WTC11 (cell line): ENCODE measurements around the gene PTPN4. TPM values are rescaled to one million over a fixed set of nuclear protein-coding genes. Genes with fewer than 3 reads are reported as not detected.

Experiments used
- ATAC-seq: fragments of 200-7000 bp; cut with Tn5 transposase; 2 replicates; pipeline ENCODE4 v1.10.0; 2021; ENCODE audit warnings: mild to moderate bottlenecking, moderate library complexity
- CTCF ChIA-PET: fragments of 300-600 bp; sonication (Branson Sonifier 250); formaldehyde crosslinking; loops from one replicate; lab custom pipeline; 2021; ENCODE audit warnings: antibody characterized with exemption; lab: Charles Lee
- POLR2A ChIA-PET: fragments of 350-600 bp; sonication (Branson Sonifier 250); formaldehyde crosslinking; loops from one replicate; lab custom pipeline; 2021; ENCODE audit warnings: antibody characterized with exemption; lab: Charles Lee
- DNase-seq: peaks from one replicate; pipeline ENCODE4 v3.0.0; 2021; ENCODE audit warnings: low spot score
- H3K27ac Mint-ChIP-seq: 2 replicates; pipeline ENCODE4 v1.8.0; 2021; ENCODE audit warnings: mixed read lengths
- H3K27me3 Mint-ChIP-seq: 2 replicates; pipeline ENCODE4 v1.8.0; 2021; ENCODE audit warnings: low read depth, mild to moderate bottlenecking, moderate library complexity, mixed read lengths
- H3K36me3 Mint-ChIP-seq: 2 replicates; pipeline ENCODE4 v1.8.0; 2021; ENCODE audit warnings: mixed read lengths
- H3K4me1 Mint-ChIP-seq: 2 replicates; pipeline ENCODE4 v1.8.0; 2022; ENCODE audit warnings: mixed read lengths
- H3K4me3 Mint-ChIP-seq: 2 replicates; pipeline ENCODE4 v1.8.0; 2021; ENCODE audit warnings: mild to moderate bottlenecking, moderate library complexity, mixed read lengths
- H3K9me3 Mint-ChIP-seq: 2 replicates; pipeline ENCODE4 v1.8.0; 2021; ENCODE audit warnings: mixed read lengths
- AFF4 ChIP-seq: sonication (generic); formaldehyde crosslinking; IDR thresholded peaks from 2 replicates; pipeline ENCODE4 v1.8.1; 2023; ENCODE audit warnings: mild to moderate bottlenecking, missing genetic modification reagents, borderline replicate concordance
- ELF4 ChIP-seq: sonication (generic); formaldehyde crosslinking; IDR thresholded peaks from 2 replicates; pipeline ENCODE4 v1.8.1; 2022; ENCODE audit warnings: low read depth, mild to moderate bottlenecking, moderate library complexity, missing genetic modification reagents
- FOXP1 ChIP-seq: sonication (generic); formaldehyde crosslinking; IDR thresholded peaks from 2 replicates; pipeline ENCODE4 v1.8.0; 2022; ENCODE audit warnings: missing genetic modification reagents, mild to moderate bottlenecking, moderate library complexity, borderline replicate concordance
- GABPB1 ChIP-seq: sonication (generic); formaldehyde crosslinking; IDR thresholded peaks from 2 replicates; pipeline ENCODE4 v1.8.1; 2023; ENCODE audit warnings: mild to moderate bottlenecking, missing genetic modification reagents
- GRHL2 ChIP-seq: fragments of 250-450 bp; sonication (Bioruptor Pico); IDR thresholded peaks from 2 replicates; pipeline ENCODE4 v1.8.0; 2022; ENCODE audit warnings: mild to moderate bottlenecking, moderate library complexity; ENCODE audit not compliant: insufficient replicate concordance, severe bottlenecking
- HMGA2 ChIP-seq: fragments of 250-450 bp; sonication (Bioruptor Pico); IDR thresholded peaks from 2 replicates; pipeline ENCODE4 v1.4.0; 2021; ENCODE audit warnings: mild to moderate bottlenecking, moderate library complexity
- MYBL2 ChIP-seq: sonication (generic); formaldehyde crosslinking; IDR thresholded peaks from 2 replicates; pipeline ENCODE4 v1.8.1; 2023; ENCODE audit warnings: mild to moderate bottlenecking, moderate library complexity, missing genetic modification reagents
- NR1H2 ChIP-seq: sonication (generic); formaldehyde crosslinking; IDR thresholded peaks from 2 replicates; pipeline ENCODE4 v1.9.0; 2021; ENCODE audit warnings: mild to moderate bottlenecking, moderate library complexity, missing genetic modification reagents
- NR2C2 ChIP-seq: sonication (generic); formaldehyde crosslinking; IDR thresholded peaks from 2 replicates; pipeline ENCODE4 v1.8.0; 2022; ENCODE audit warnings: mild to moderate bottlenecking, missing genetic modification reagents
- NR3C1 ChIP-seq: sonication (generic); formaldehyde crosslinking; conservative IDR thresholded peaks from 2 replicates; pipeline ENCODE4 v1.8.1; 2023; ENCODE audit warnings: low read depth, mild to moderate bottlenecking, missing genetic modification reagents
- RORB ChIP-seq: fragments of 250-450 bp; sonication (Bioruptor Pico); IDR thresholded peaks from 2 replicates; pipeline ENCODE4 v1.9.0; 2021; ENCODE audit warnings: mild to moderate bottlenecking
- TEAD4 ChIP-seq: sonication (generic); formaldehyde crosslinking; IDR thresholded peaks from 2 replicates; pipeline ENCODE4 v1.8.0; 2022; ENCODE audit warnings: mild to moderate bottlenecking, missing genetic modification reagents
- ZNF121 ChIP-seq: sonication (generic); formaldehyde crosslinking; IDR thresholded peaks from 2 replicates; pipeline ENCODE4 v1.8.0; 2023; ENCODE audit warnings: missing genetic modification reagents
- ZNF219 ChIP-seq: sonication (generic); formaldehyde crosslinking; IDR thresholded peaks from 2 replicates; pipeline ENCODE4 v1.8.0; 2023; ENCODE audit warnings: missing genetic modification reagents, mild to moderate bottlenecking, borderline replicate concordance
- ZNF263 ChIP-seq: sonication (generic); formaldehyde crosslinking; IDR thresholded peaks from 2 replicates; pipeline ENCODE4 v1.8.1; 2022; ENCODE audit warnings: low read depth, mild to moderate bottlenecking, moderate library complexity, missing genetic modification reagents
- ZNF396 ChIP-seq: fragments of 250-450 bp; sonication (Bioruptor Pico); IDR thresholded peaks from 2 replicates; pipeline ENCODE4 v1.8.0; 2021; ENCODE audit warnings: mild to moderate bottlenecking, moderate library complexity, borderline replicate concordance
- ZNF671 ChIP-seq: fragments of 250-450 bp; sonication (Bioruptor Pico); IDR thresholded peaks from 2 replicates; pipeline ENCODE4 v1.8.0; 2021; ENCODE audit warnings: mild to moderate bottlenecking
- total RNA-seq: library from RNA; stranded (reverse); gene quantifications from 3 replicates; pipeline ENCODE4 v1.2.3, GENCODE V29; 2021
- TF ChIP-seq, protein P1 (sequence below): sonication (generic); formaldehyde crosslinking; IDR thresholded peaks from 2 replicates; pipeline ENCODE4 v1.8.0; 2023; ENCODE audit warnings: mild to moderate bottlenecking, missing genetic modification reagents
- TF ChIP-seq, protein P2 (sequence below): sonication (generic); formaldehyde crosslinking; IDR thresholded peaks from 2 replicates; pipeline ENCODE4 v1.8.0; 2022; ENCODE audit warnings: mild to moderate bottlenecking, missing genetic modification reagents
- TF ChIP-seq, protein P3 (sequence below): sonication (generic); formaldehyde crosslinking; IDR thresholded peaks from 2 replicates; pipeline ENCODE4 v1.8.0; 2022; ENCODE audit warnings: mild to moderate bottlenecking, missing genetic modification reagents

PTPN4 gene
- total RNA-seq, 1 experiment from 2014 or later: 85.8 TPM

GRCh38 chr2:119724656-119725485 lies 34.9 kb upstream of the PTPN4 start (continued):
- TF ChIP-seq, protein P1, sequence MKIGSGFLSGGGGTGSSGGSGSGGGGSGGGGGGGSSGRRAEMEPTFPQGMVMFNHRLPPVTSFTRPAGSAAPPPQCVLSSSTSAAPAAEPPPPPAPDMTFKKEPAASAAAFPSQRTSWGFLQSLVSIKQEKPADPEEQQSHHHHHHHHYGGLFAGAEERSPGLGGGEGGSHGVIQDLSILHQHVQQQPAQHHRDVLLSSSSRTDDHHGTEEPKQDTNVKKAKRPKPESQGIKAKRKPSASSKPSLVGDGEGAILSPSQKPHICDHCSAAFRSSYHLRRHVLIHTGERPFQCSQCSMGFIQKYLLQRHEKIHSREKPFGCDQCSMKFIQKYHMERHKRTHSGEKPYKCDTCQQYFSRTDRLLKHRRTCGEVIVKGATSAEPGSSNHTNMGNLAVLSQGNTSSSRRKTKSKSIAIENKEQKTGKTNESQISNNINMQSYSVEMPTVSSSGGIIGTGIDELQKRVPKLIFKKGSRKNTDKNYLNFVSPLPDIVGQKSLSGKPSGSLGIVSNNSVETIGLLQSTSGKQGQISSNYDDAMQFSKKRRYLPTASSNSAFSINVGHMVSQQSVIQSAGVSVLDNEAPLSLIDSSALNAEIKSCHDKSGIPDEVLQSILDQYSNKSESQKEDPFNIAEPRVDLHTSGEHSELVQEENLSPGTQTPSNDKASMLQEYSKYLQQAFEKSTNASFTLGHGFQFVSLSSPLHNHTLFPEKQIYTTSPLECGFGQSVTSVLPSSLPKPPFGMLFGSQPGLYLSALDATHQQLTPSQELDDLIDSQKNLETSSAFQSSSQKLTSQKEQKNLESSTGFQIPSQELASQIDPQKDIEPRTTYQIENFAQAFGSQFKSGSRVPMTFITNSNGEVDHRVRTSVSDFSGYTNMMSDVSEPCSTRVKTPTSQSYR (CRISPR knock-in tag): no peak
- no peak for TF ChIP-seq ZNF219 (CRISPR knock-in tag)
- no peak for TF ChIP-seq ZNF121
- TF ChIP-seq ELF4 (CRISPR knock-in tag): no peak
- TF ChIP-seq ZNF263 (CRISPR knock-in tag): no peak

- TF ChIP-seq ZNF396 (CRISPR knock-in tag): no peak
- ATAC-seq: no peak
- no peak for DNase-seq
- H3K27me3 Mint-ChIP-seq: no peaks in the 10 kb centered on the region
- ChIA-PET POLR2A (no interaction called here), CTCF (no interaction called here)
- no peak overlapping the region for H3K27ac Mint-ChIP-seq
- H3K36me3 Mint-ChIP-seq: no peaks in the 10 kb centered on the region
- H3K4me1 Mint-ChIP-seq: peaks cover 6% of the 10 kb centered on the region
- H3K9me3 Mint-ChIP-seq: no peaks in the 10 kb centered on the region
- H3K4me3 Mint-ChIP-seq: no peak overlapping the region
These were observed 32.2 kb upstream of the PTPN4 start for GRCh38 chr2:119727493-119727892.

DNA sequence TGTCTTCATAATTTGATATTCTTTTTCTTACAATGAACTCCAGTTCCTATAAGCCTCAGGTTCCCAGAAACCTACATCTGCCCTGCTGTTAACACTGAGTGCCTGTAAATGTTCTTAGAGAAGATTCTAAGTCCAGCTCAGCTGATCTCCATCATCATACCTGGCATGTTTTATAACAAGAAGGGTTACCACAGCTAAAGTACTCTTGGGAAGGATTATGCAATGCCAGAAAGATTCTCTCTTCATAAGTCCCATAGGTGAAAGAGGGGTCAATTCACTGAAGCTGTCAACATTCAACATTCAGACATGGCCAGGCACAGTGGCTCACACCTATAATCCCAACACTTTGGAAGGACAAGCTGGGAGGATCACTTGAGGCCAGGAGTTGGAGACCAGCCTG lies 31.3 kb upstream of the PTPN4 start:
- TF ChIP-seq RORB (CRISPR knock-in tag) (no peak), GABPB1 (CRISPR knock-in tag) (no peak), ZNF263 (CRISPR knock-in tag) (no peak), TEAD4 (CRISPR knock-in tag) (no peak), FOXP1 (CRISPR knock-in tag) (no peak), ZNF671 (no peak), NR3C1 (CRISPR knock-in tag) (no peak)
- H3K27ac Mint-ChIP-seq: no peak overlapping the region
- H3K36me3 Mint-ChIP-seq: no peaks in the 10 kb centered on the region
- no peaks in the 10 kb centered on the region for H3K27me3 Mint-ChIP-seq
- H3K9me3 Mint-ChIP-seq: no peaks in the 10 kb centered on the region
- ATAC-seq: no peak
- CTCF ChIA-PET: interaction anchor here (0.6 kb wide), 2 partner anchors 25 to 158 kb away, joined by 3 read pairs; no protein-coding TSS in a partner anchor
- no peak for DNase-seq
- POLR2A ChIA-PET: no interaction called here
- peaks cover 6% of the 10 kb centered on the region for H3K4me1 Mint-ChIP-seq
- no peak overlapping the region for H3K4me3 Mint-ChIP-seq

- Mint-ChIP-seq H3K4me1 (peaks cover 11% of the 10 kb centered on the region), H3K9me3 (no peaks in the 10 kb centered on the region), H3K36me3 (no peaks in the 10 kb centered on the region), H3K27me3 (no peaks in the 10 kb centered on the region), H3K4me3 (no peak overlapping the region), H3K27ac (no peak overlapping the region)
- POLR2A ChIA-PET: no interaction called here
- TF ChIP-seq MYBL2 (CRISPR knock-in tag) (no peak), NR1H2 (CRISPR knock-in tag) (no peak), HMGA2 (CRISPR knock-in tag) (no peak), GRHL2 (CRISPR knock-in tag) (no peak), AFF4 (no peak), NR2C2 (CRISPR knock-in tag) (no peak)
- TF ChIP-seq, protein P2, sequence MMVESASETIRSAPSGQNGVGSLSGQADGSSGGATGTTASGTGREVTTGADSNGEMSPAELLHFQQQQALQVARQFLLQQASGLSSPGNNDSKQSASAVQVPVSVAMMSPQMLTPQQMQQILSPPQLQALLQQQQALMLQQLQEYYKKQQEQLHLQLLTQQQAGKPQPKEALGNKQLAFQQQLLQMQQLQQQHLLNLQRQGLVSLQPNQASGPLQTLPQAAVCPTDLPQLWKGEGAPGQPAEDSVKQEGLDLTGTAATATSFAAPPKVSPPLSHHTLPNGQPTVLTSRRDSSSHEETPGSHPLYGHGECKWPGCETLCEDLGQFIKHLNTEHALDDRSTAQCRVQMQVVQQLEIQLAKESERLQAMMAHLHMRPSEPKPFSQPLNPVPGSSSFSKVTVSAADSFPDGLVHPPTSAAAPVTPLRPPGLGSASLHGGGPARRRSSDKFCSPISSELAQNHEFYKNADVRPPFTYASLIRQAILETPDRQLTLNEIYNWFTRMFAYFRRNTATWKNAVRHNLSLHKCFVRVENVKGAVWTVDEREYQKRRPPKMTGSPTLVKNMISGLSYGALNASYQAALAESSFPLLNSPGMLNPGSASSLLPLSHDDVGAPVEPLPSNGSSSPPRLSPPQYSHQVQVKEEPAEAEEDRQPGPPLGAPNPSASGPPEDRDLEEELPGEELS (CRISPR knock-in tag): no peak
- TF ChIP-seq, protein P3, sequence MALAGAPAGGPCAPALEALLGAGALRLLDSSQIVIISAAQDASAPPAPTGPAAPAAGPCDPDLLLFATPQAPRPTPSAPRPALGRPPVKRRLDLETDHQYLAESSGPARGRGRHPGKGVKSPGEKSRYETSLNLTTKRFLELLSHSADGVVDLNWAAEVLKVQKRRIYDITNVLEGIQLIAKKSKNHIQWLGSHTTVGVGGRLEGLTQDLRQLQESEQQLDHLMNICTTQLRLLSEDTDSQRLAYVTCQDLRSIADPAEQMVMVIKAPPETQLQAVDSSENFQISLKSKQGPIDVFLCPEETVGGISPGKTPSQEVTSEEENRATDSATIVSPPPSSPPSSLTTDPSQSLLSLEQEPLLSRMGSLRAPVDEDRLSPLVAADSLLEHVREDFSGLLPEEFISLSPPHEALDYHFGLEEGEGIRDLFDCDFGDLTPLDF (CRISPR knock-in tag): no peak
- CTCF ChIA-PET: interaction anchor here (0.9 to 1.5 kb wide), 3 partner anchors 11 to 28 kb away, joined by 3 to 4 read pairs (median 4); no protein-coding TSS in a partner anchor
- peak; percentile 72 for ATAC-seq
- no peak for DNase-seq
These were observed 29.0 kb upstream of the PTPN4 start for GRCh38 chr2:119730671-119731177.
